GM12892 (cell line): Measurements from ENCODE around the gene GNB1L.

Experiments used
- POLR2A ChIP-seq: IDR thresholded peaks from 2 replicates; pipeline ENCODE4 v1.6.1; 2011; ENCODE audit warnings: low read depth, low read length, control low read depth
- POLR2AphosphoS5 ChIP-seq: IDR thresholded peaks from 2 replicates; pipeline ENCODE4 v1.6.1; 2011; ENCODE audit warnings: low read depth, low read length, control low read depth
- TAF1 ChIP-seq: IDR thresholded peaks from 2 replicates; pipeline ENCODE4 v1.6.1; 2011; ENCODE audit warnings: low read depth, mild to moderate bottlenecking, control low read depth, low read length, borderline replicate concordance

DNA sequence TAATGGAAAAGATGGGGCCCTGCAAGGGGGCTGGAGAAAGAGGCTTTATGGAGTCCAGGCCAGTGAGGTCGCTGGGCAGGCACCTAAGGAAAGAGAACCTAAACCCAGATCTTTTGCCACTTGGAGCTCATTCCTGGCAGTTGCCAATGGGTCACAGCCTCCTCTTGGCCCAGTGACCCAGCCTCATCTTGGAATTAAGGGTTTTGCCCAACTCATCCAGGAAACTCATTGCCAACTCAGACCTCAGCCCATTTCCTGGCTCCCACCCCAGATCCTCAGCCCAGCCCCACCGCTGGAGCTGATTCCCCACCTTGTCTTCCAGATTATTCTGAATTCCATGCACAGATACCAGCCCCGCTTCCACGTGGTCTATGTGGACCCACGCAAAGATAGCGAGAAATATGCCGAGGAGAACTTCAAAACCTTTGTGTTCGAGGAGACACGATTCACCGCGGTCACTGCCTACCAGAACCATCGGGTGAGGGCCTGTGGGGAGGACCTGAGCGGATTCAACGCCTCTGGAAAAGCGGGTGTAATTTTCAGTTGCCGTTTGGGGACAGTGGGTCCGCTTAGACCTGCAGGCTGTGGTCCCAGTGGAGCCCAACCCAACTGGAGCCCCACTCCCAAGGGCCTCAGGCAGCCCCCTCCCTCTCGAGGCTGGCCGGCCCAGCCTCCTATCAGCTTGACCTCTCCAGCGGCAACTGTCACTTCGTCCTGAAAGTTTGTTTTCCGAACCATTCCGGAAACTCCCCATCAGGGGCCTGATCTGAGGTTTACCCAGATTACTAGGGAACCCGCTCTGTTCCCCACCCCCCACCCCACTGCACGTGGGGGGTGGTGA is 89.8 kb downstream of the GNB1L start:
- no peak for TF ChIP-seq POLR2AphosphoS5
- TF ChIP-seq POLR2A: no peak
- no peak for TF ChIP-seq TAF1
